Chondrocyte (in vitro differentiated cells): ENCODE results near the gene SEC24D. TPM values are rescaled to one million over a fixed set of nuclear protein-coding genes. Genes with fewer than 3 reads are reported as not detected.

Experiments
- DNase-seq: peaks from one replicate; pipeline ENCODE4 v3.0.0; 2021; ENCODE audit warnings: mixed read lengths, low spot score
- H3K27ac Mint-ChIP-seq: one replicate; pipeline ENCODE4 v1.8.0; 2021; ENCODE audit warnings: mild to moderate bottlenecking, moderate library complexity, mixed read lengths; ENCODE audit not compliant: unreplicated experiment
- H3K27me3 Mint-ChIP-seq: 2 replicates; pipeline ENCODE4 v1.8.0; 2021; ENCODE audit warnings: low read depth, mixed read lengths
- H3K36me3 Mint-ChIP-seq: 2 replicates; pipeline ENCODE4 v1.8.0; 2021; ENCODE audit warnings: low read depth, mixed read lengths
- H3K4me1 Mint-ChIP-seq: 2 replicates; pipeline ENCODE4 v1.8.0; 2021; ENCODE audit warnings: low read depth, mild to moderate bottlenecking, mixed read lengths
- H3K4me3 Mint-ChIP-seq: one replicate; pipeline ENCODE4 v1.8.0; 2021; ENCODE audit warnings: mild to moderate bottlenecking, moderate library complexity, mixed read lengths; ENCODE audit not compliant: unreplicated experiment
- H3K9me3 Mint-ChIP-seq: 2 replicates; pipeline ENCODE4 v1.8.0; 2021; ENCODE audit warnings: low read depth, mixed read lengths
- CTCF ChIP-seq: fragments of 200-600 bp; sonication (generic); IDR thresholded peaks from 2 replicates; pipeline ENCODE4 v1.5.0; 2021; ENCODE audit warnings: antibody characterized with exemption, mild to moderate bottlenecking, moderate library complexity
- total RNA-seq: library from RNA; stranded (reverse); gene quantifications from 3 replicates; pipeline ENCODE4 v1.2.1, GENCODE V29; 2021

SEC24D gene
- total RNA-seq, 1 donor from 2014 or later = 204 TPM

- Mint-ChIP-seq H3K9me3 (no peaks in the 10 kb centered on the region), H3K36me3 (peaks cover 39% of the 10 kb centered on the region), H3K4me3 (no peak overlapping the region), H3K27ac (peak overlapping the region; percentile 49), H3K27me3 (no peaks in the 10 kb centered on the region), H3K4me1 (peaks cover 56% of the 10 kb centered on the region)
- no peak for TF ChIP-seq CTCF
- no peak for DNase-seq
These were observed 83.4 kb downstream of the SEC24D start for GRCh38 chr4:118752551-118752950.

GRCh38 chr4:118751629-118752323 is 84.2 kb downstream of the SEC24D start:
- Mint-ChIP-seq H3K27ac (peak overlapping the region; percentile 49), H3K4me1 (peaks cover 48% of the 10 kb centered on the region), H3K27me3 (no peaks in the 10 kb centered on the region), H3K36me3 (peaks cover 39% of the 10 kb centered on the region), H3K9me3 (no peaks in the 10 kb centered on the region), H3K4me3 (no peak overlapping the region)
- DNase-seq = no peak
- TF ChIP-seq CTCF = no peak

GRCh38 chr4:118749347-118749988 is 86.5 kb downstream of the SEC24D start:
- Mint-ChIP-seq H3K4me1 (peaks cover 33% of the 10 kb centered on the region), H3K27ac (peak overlapping the region; percentile 8), H3K9me3 (no peaks in the 10 kb centered on the region), H3K4me3 (no peak overlapping the region), H3K27me3 (no peaks in the 10 kb centered on the region), H3K36me3 (peaks cover 38% of the 10 kb centered on the region)
- no peak for DNase-seq
- TF ChIP-seq CTCF = no peak

GRCh38 chr4:118746251-118746919 is 89.5 kb downstream of the SEC24D start:
- no peak for TF ChIP-seq CTCF
- DNase-seq = no peak
- Mint-ChIP-seq H3K9me3 (no peaks in the 10 kb centered on the region), H3K4me3 (no peak overlapping the region), H3K27me3 (no peaks in the 10 kb centered on the region), H3K27ac (peak overlapping the region; percentile 20), H3K4me1 (peaks cover 16% of the 10 kb centered on the region), H3K36me3 (peaks cover 44% of the 10 kb centered on the region)

- Mint-ChIP-seq H3K36me3 (peaks cover 46% of the 10 kb centered on the region), H3K27ac (no peak overlapping the region), H3K27me3 (no peaks in the 10 kb centered on the region), H3K9me3 (no peaks in the 10 kb centered on the region), H3K4me3 (no peak overlapping the region), H3K4me1 (peaks cover 17% of the 10 kb centered on the region)
- no peak for DNase-seq
- no peak for TF ChIP-seq CTCF
These were observed 90.6 kb downstream of the SEC24D start for GRCh38 chr4:118745357-118745756.
